ENCODE measurements around the gene GOLGA6L2.

GOLGA6L2 gene

GRCh38 chr15:23422946-23423708 is 23.9 kb downstream of the GOLGA6L2 start:
- Histone ChIP-seq H3K27ac (ENCODE audit: low read depth, low read length) (no peak overlapping the region), H3K9ac (ENCODE audit: low read length) (no peak overlapping the region), H3K27me3 (ENCODE audit: low read length) (no peaks in the 10 kb centered on the region), H3F3A (ENCODE audit: insufficient read depth) (no peaks in the 10 kb centered on the region), H2AFZ (ENCODE audit: low read depth, low read length, severe bottlenecking) (no peak overlapping the region), H3K79me2 (ENCODE audit: insufficient read depth, low read length) (no peaks in the 10 kb centered on the region), H3K4me2 (ENCODE audit: low read depth, low read length, poor library complexity, severe bottlenecking) (no peak overlapping the region), H3K4me3 (ENCODE audit: insufficient read depth, low read length, poor library complexity, severe bottlenecking) (no peak overlapping the region), H3K36me3 (ENCODE audit: low read length) (no peaks in the 10 kb centered on the region), H3K9me2 (replicated peaks; ENCODE audit: insufficient read depth, low read length) (no peaks in the 10 kb centered on the region), H4K20me1 (ENCODE audit: low read depth, low read length) (no peaks in the 10 kb centered on the region), H3K9me3 (ENCODE audit: insufficient read depth, low read length) (no peaks in the 10 kb centered on the region)
- no peak for TF ChIP-seq CTCF (IDR thresholded peaks at IDR 0.05; ENCODE audit: insufficient read depth, low read length, poor library complexity, severe bottlenecking)
- TF ChIP-seq EZH2phosphoT487 (conservative IDR thresholded peaks at IDR 0.05; ENCODE audit: low read length), result no peak

- Histone ChIP-seq H3K27me3 (ENCODE audit: low read length) (no peaks in the 10 kb centered on the region), H3K4me2 (ENCODE audit: low read depth, low read length, poor library complexity, severe bottlenecking) (no peak overlapping the region), H3K9me2 (replicated peaks; ENCODE audit: insufficient read depth, low read length) (no peaks in the 10 kb centered on the region), H3K9me3 (ENCODE audit: insufficient read depth, low read length) (no peaks in the 10 kb centered on the region), H2AFZ (ENCODE audit: low read depth, low read length, severe bottlenecking) (no peak overlapping the region), H3F3A (ENCODE audit: insufficient read depth) (no peaks in the 10 kb centered on the region), H3K4me3 (ENCODE audit: insufficient read depth, low read length, poor library complexity, severe bottlenecking) (no peak overlapping the region), H3K9ac (ENCODE audit: low read length) (no peak overlapping the region), H4K20me1 (ENCODE audit: low read depth, low read length) (no peaks in the 10 kb centered on the region), H3K27ac (ENCODE audit: low read depth, low read length) (no peak overlapping the region), H3K36me3 (ENCODE audit: low read length) (no peaks in the 10 kb centered on the region), H3K79me2 (ENCODE audit: insufficient read depth, low read length) (no peaks in the 10 kb centered on the region)
- TF ChIP-seq CTCF (IDR thresholded peaks at IDR 0.05; ENCODE audit: insufficient read depth, low read length, poor library complexity, severe bottlenecking), result no peak
- TF ChIP-seq EZH2phosphoT487 (conservative IDR thresholded peaks at IDR 0.05; ENCODE audit: low read length), result no peak
These were observed 24.7 kb downstream of the GOLGA6L2 start for GRCh38 chr15:23422099-23422945.

- Histone ChIP-seq H3K27ac (ENCODE audit: low read depth, low read length) (no peak overlapping the region), H3K4me2 (ENCODE audit: low read depth, low read length, poor library complexity, severe bottlenecking) (no peak overlapping the region), H3K79me2 (ENCODE audit: insufficient read depth, low read length) (no peaks in the 10 kb centered on the region), H3K36me3 (ENCODE audit: low read length) (no peaks in the 10 kb centered on the region), H3K9me3 (ENCODE audit: insufficient read depth, low read length) (no peaks in the 10 kb centered on the region), H3K4me3 (ENCODE audit: insufficient read depth, low read length, poor library complexity, severe bottlenecking) (no peak overlapping the region), H4K20me1 (ENCODE audit: low read depth, low read length) (no peaks in the 10 kb centered on the region), H3K27me3 (ENCODE audit: low read length) (no peaks in the 10 kb centered on the region), H2AFZ (ENCODE audit: low read depth, low read length, severe bottlenecking) (no peak overlapping the region), H3F3A (ENCODE audit: insufficient read depth) (no peaks in the 10 kb centered on the region), H3K9me2 (replicated peaks; ENCODE audit: insufficient read depth, low read length) (no peaks in the 10 kb centered on the region), H3K9ac (ENCODE audit: low read length) (no peak overlapping the region)
- TF ChIP-seq EZH2phosphoT487 (conservative IDR thresholded peaks at IDR 0.05; ENCODE audit: low read length), result no peak
- TF ChIP-seq CTCF (IDR thresholded peaks at IDR 0.05; ENCODE audit: insufficient read depth, low read length, poor library complexity, severe bottlenecking), result no peak
These were observed 26.1 kb downstream of the GOLGA6L2 start for GRCh38 chr15:23420806-23421575.

Data from SU-DHL-6 (cell line).